NCI-H2107 treated with DMSO at 0.1 percent for 48 hours (cell line): ENCODE results near the gene JOSD2.
A peak's percentile ranks its signal among the peaks of the same experiment; 100 is the strongest.

Experiments
- DNase-seq: peaks from one replicate; lab custom pipeline; 2025; ENCODE audit not compliant: unreplicated experiment; lab: John Stamatoyannopoulos, UW

Gene JOSD2

DNA sequence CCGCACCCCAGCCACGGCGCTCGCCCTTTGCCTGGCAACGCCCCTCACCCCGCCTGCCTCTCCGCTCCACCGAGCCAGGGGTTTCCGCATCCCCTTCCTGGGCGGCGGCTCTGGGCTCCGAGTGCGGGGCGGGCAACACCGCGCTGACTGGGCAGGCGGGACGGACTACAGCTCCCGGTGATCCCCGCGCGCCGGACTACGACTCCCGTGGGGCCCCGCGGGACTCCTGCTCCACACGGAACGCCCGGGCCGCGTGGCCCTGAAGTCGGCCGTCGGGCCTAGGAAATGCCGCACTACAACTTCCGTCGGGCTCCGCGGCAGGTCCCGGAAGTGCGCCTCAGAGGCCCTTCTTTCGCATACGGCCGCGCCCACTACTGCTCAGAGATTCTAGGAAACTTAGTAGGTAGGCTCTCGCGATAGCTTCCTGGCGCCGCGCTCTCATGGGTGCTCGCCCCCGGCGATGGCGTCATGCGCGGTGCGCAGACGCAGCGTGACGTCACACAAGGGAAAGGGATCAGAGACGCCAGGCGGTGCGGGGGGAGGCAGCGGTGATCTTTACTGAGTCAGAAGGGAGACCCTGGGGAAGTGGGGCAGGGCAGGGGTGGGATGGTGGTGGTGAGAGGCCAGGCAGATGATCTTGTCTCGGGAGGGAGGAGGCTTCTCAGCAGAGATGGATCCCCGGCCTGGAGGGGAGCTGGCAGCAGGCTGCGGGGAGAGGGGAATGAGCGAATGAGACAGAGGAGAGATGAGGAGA, at the start of gene JOSD2:
Gene JOSD2 (minus strand): TSS at position 123 of the 754 bp plus-strand sequence. CDS start 760 bp downstream, outside the sequence.
- peak; percentile 95 for DNase-seq

GRCh38 chr19:50559636-50560035, 48.6 kb upstream of the JOSD2 start:
- no peak for DNase-seq

DNA sequence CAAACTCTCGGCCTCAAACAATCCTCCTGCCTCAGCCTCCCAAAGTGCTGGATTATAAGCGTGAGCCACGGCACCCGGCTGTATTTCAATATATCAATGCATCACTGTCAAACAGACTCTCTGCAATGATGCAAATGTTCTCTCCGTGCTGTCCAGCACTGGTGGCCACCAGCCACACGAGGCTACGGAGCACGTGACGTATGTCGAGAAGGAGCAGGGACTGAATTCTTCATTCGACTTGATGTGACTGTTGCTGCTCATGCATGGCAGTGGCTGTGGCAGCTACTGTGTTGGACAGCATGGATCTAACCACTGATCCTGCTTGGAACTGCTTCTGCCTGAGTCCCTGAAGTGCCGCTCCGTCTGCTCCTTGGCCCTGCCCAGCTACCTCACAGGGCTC, 47.5 kb upstream of the JOSD2 start:
- DNase-seq: no peak

- no peak for DNase-seq
Observed at GRCh38 chr19:50558039-50558438, 47.0 kb upstream of the JOSD2 start.

DNA sequence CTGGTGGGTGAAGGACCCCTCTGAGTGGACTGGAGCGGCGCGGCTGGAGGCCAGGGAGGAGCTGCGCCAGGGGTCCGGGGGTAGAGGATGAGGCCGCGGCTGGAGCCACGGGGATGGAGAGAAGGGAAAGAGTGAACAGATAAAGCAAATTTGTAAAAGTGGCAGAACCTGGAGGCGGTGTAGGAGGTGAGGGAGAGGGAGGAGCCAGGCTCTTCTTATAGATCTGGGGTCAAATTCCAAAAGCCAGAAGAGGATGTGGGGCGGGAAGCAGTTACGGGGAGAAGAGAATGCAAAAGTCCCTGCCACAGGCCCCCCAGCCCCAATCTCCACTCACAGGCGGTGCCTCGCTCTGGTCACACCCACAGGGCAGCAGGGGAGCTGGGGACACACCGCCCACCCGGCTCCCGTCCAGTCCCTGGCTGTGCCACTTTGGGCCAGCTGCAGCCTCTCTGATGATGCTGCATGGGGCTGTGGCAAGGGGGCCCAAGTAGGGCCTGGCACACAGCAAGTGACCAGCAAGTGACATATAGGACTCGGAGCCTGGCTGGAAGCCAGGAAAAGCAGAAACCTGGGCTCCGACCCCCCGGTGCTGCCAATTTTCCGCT, 46.1 kb upstream of the JOSD2 start:
- DNase-seq: no peak

DNA sequence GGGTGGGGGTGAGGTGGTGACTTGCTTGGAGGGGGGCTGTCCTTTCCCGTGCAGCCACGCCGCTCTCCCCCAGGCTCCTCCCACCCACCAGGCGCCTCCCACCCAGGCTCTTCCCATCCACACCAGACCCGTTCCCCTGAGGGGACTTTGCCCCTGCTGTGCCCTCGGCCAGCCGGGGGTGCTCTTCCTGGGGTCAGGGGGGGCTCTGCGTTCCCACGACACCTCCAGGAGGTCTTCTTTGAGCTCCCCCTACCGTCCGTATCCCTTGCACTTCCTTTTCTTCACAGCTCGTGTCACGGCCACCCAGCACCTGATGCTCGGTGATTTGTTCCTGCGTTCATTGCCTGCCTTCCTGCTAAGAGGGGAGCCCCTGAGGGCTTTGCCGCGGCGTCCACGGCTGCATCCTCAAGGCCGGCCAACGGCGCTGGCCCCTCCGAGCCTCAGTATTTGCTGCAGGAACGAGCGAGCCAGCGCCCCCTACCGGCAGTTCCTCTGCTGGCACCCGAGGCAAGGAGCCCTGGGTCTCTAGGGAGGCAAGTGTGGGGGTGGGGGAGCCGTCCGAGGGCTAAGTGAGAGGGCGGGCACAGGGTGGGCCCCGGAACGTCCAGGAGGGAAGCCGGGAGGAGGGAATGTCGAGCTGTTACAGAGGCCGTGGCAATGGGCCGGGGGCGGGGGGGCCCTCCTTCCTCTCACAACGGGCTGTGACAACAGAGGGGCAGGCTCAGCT, 45.5 kb upstream of the JOSD2 start:
- no peak for DNase-seq

DNA sequence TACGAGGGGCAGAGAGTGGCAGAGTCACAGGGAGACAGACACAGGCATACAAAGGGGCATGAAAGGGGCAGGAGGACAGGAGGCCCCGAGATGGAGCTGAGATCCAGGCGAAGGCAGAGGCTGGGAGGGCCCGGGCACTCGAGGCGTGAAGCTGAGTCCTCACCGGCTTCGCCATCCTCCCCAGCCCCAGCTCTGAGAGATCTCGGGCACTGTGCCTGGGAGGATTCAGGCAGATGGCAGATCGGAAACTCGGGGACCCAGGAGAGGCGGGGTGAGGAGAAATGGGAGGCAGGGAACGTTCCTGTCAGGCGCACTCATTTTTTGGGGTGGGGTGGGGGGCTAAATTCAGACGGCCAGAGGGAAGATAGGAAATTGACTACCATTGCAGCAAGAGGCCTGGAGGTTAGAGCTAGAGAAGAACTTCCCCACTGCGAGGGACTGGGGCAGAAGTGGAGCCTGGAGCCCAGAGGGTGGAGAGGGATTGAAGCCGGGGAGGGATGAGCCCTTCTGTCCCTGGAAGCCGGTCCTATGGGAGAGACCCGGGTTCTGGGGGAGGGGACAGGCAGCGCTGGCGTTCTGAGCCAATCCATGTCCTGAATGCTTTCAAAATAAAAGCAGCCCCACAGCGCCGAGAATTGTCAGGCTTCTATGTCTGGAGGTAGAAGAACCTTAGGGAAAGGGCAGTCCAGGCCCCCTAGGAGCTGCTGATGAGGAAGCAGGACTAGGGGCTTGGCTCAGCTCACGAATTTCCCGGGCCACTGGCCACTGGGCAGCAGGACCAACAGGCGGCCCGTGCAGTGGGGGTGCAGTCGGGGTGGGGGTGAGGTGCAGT, 44.7 kb upstream of the JOSD2 start:
- no peak for DNase-seq

DNA sequence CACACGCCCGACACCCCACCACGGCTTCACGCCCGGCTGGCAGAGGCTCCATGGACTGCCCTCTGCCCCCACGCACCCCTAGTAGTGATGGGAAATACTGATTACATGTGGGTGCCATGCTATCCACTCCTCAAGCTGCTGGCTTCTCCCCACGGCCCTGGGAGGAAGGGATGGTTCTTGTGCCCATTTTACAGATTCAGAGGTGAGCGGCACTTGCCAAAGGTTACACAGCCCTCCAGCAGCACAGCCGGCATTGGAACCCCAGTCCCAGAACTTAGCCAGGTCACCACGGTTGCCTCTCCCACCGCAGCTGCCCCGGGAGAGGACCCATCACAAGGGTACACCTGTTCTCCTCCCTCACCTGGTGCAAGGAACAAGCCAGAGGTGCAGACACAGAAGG, 44.0 kb upstream of the JOSD2 start:
- no peak for DNase-seq

- DNase-seq: no peak
Observed at GRCh38 chr19:50554212-50554611, 43.2 kb upstream of the JOSD2 start.

- no peak for DNase-seq
Observed at GRCh38 chr19:50553134-50553703, 42.2 kb upstream of the JOSD2 start.

DNA sequence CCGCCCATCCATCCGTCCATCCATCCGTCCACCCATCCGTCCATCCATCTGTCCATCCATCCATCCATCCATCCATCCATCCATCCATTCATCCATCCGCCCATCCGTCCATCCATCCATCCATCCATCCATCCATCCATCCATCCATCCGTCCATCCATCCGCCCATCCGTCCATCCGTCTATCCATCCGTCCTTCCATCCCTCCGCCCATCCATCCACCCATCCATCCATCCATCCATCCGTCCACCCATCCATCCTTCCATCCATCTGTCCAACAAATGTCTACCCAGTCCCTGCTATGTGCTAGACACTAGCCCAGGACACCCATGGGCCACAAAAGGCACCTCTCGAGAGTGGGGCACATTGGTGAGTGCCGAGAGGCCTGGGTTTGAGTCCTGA, 41.5 kb upstream of the JOSD2 start:
- DNase-seq: no peak

DNA sequence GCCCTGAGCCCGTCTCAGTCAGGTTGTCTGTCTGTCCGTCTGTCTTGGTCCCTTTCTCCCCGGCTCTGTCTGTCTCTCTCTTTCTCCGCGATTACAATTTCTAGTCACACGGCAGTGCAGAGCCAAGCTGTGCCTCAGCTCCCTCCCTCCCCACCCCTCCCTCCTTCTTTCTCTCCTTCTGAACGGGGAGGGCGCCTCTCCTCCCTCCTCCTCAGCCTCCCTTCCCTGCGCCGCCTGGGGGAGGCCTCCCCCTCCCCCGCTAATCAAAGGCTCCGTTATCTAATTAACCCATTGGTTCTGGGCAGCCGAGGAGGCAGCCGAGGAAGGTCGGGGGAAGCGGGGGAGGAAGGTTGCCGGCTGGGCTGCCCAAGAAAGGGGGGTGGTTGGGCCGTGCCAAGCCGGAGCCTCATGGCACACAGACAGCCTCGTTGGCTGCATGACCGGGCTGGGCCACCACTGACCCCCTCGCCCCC, 40.8 kb upstream of the JOSD2 start:
- DNase-seq: no peak

GRCh38 chr19:50551034-50551714, 40.2 kb upstream of the JOSD2 start:
- DNase-seq: no peak

DNA sequence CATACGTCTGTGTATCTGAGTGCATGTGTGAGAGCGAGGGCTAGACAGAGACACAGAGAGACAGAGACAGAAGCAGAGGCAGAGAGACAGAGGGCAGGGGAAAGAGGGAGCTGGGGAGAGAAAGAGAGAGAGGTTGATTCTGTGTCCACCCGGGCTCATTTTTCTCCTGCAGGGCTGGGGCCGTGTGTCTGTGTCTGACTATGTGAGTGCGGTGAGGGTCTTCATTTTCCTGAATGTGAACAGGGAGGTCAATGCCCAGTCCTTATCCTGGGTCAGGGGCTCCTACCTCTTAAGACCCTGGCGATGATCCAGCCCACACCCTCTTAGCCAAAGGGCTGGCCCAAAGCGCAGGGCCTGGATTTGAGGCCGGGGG, 39.6 kb upstream of the JOSD2 start:
- no peak for DNase-seq

- no peak for DNase-seq
Observed at GRCh38 chr19:50549927-50550593, 39.1 kb upstream of the JOSD2 start.

GRCh38 chr19:50549059-50549926, 38.3 kb upstream of the JOSD2 start:
- DNase-seq: no peak

GRCh38 chr19:50548191-50549058, 37.4 kb upstream of the JOSD2 start:
- no peak for DNase-seq
